T-helper 2 cell treated with Interferon-gamma antibody and Interleukin-4, amounts not matched to agents 100 ng/mL and 5 ng/mL, for 36 hours (primary cell): ENCODE results near the gene TPX2. TPM values are rescaled to one million over a fixed set of nuclear protein-coding genes. Genes with fewer than 3 reads are reported as not detected.
"Not testable (repeated sequence)": the region's sequence is repeated elsewhere in the genome, so short reads cannot be mapped to it uniquely, and the experiment has no call there.

Experiments used
- intact Hi-C: fragments of 100-400 bp; cut with micrococcal nuclease; formaldehyde crosslinking; loops from one replicate; pipeline ENCODE4 v1.15.1; 2023
- total RNA-seq: library from RNA; stranded (reverse); gene quantifications from 2 replicates; pipeline ENCODE4 v1.2.3, GENCODE V29; 2022

The TPX2 gene
- total RNA-seq, 1 donor from 2014 or later, result 117 TPM

- intact Hi-C loops, result no loop called here
These were observed 20.0 kb upstream of the TPX2 start for GRCh38 chr20:31718952-31719643.

- intact Hi-C loops, result no loop called here
These were observed 19.2 kb upstream of the TPX2 start for GRCh38 chr20:31719644-31720485.

DNA sequence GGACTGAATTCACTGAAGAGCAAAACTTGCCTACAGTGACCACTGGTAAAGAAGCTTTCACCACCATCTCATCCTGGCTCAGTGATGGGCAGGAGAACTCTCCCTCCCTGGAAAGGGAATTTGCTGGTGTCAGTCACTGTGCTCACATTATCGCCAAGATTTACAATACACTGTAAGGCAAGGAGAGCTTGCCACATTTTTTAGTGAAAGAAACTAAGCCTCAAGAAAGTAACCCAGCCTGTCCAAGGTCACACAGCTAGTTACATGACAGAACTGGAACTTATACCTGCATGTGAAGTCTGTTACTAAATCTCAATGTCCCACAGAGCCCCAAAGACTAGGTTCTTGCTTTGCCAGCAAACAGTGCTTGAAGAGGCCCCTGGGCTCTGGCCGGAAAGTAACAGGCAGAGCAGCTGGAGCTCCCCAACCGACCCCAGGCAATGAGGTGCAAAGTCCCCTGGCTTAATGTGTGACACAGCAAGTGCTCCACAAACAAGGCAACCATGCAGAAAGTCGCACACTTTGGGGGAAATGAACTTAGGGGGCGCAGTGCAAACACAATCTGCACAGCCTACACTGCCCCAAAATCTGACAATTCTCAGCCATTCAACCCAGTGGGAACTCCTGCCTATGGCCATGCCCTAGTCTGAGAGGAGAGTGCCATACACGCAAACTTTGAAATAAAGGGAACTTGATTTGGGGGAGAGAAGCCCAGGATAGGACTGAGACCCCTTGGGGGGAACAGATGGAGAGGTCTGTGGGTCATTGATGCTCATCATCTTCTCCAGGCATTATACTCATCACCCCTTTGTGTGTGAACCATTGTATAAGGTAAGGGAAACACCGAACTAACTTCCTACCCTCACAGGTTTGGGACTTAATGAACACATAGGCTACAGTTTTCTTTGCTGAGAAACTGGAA lies 18.3 kb upstream of the TPX2 start:
- intact Hi-C loops, result no loop called here

DNA sequence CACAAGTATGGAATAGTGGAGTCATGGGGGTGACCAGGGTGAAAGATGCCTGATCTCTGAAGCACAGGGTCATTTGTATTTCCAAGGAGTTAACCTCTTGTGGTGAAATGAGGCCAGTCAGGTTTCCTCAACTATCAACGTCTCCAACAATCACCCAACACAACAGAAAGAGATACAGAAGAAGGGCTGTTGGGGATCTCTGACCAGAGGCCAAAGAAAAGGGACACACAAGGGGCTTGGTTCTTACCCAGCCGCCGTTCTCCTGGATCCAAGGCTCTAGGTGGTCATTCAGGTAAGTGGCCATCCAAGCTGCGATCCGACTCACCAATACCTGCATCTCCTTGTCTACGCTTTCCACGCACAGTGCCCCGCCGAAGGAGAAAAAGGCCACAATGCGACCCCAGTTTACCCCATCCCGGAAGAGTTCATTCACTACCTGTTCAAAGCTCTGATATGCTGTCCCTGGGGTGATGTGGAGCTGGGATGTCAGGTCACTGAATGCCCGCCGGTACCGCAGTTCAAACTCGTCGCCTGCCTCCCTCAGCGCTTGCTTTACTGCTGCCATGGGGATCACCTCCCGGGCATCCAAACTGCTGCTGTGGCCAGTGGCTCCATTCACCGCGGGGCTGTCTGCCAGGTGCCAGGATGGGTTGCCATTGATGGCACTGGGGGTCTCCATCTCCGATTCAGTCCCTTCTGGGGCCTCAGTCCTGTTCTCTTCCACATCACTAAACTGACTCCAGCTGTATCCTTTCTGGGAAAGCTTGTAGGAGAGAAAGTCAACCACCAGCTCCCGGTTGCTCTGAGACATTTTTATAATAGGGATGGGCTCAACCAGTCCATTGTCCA lies 17.5 kb upstream of the TPX2 start:
- intact Hi-C loops, result loop anchor here (2.0 kb wide), 2 partner anchors 23 to 149 kb away; no protein-coding TSS in a partner anchor

DNA sequence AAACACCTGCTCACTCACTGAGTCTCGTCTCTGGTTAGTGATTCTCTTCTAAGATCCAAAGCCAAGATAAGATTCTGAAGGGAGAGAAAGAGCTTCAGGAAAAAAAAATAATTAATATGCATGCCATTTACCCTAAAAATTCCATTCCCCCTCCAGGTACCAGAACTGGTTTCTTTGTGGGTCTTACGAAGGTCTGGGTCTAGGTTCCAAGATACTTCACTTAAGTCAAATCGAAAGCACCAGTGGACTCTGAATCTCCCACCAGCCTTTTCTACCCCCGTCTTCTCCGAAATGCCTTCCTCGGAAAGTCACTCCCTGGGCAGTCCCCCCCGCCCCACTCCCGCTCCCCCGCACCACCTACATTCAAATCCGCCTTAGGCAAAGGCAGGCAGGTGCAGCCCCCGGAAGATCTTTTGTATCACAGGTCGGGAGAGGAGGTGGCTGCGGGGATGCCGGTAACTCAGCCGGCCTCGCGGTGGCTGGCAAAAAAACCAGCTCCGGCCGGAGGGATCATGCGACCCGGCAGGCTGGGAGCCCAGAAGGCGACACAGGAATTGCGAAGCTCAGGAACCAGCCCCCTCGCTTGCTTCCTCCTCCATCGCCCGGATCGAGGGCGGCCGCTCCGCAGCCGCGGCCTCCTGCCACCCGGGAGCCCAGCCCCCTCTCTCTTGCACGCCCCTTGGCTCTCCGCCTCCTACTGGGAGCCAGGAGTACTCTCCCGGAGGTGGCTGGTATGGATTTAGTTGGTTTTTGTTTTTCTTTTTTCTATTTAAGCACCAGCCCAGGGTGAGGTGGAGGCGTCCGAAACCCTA lies 16.6 kb upstream of the TPX2 start, which contains the start of gene BCL2L1:
Gene BCL2L1 (minus strand): TSS at position 612 of the 812 bp plus-strand sequence. CDS start 650 bp downstream, outside the sequence.
- intact Hi-C loops, result loop anchor here (1.0 to 2.0 kb wide), 6 partner anchors 17 to 150 kb away; partner anchors contain the start of genes ID1 and TPX2

- intact Hi-C loops, result loop anchor here (1.0 to 2.0 kb wide), 6 partner anchors 16 to 150 kb away; partner anchors contain the start of genes ID1 and TPX2
These were observed 16.1 kb upstream of the TPX2 start for GRCh38 chr20:31723069-31723318.

GRCh38 chr20:31723319-31724078 lies 15.6 kb upstream of the TPX2 start:
- intact Hi-C loops, result loop anchor here (1.0 to 2.0 kb wide), 7 partner anchors 16 to 151 kb away; partner anchors contain the start of genes ID1 and TPX2

DNA sequence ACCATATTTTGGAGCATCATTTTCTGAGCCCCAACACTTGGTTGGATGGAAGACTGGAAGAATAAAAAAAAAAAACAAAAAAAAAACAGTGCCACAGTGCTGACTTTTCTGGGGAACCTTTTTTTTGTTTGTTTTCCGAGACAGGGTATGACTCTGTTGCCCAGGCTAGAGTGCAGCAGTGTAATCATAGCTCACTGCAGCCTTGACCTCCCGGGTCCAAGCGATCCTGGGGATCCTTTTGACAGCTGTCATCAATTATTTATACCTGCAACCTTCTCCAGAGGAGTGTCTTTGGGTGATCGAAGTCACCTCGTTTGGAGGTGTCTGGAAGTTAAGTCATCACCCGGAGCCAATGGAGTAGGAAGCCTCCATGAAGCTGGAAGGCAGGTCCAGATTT lies 7.8 kb upstream of the TPX2 start:
- intact Hi-C loops, result no loop called here

- intact Hi-C loops, result loop anchor here (1.0 kb wide), 1 partner anchor 16 kb away; no protein-coding TSS in a partner anchor
These were observed 474 bp downstream of the TPX2 start for GRCh38 chr20:31739550-31739977.

DNA sequence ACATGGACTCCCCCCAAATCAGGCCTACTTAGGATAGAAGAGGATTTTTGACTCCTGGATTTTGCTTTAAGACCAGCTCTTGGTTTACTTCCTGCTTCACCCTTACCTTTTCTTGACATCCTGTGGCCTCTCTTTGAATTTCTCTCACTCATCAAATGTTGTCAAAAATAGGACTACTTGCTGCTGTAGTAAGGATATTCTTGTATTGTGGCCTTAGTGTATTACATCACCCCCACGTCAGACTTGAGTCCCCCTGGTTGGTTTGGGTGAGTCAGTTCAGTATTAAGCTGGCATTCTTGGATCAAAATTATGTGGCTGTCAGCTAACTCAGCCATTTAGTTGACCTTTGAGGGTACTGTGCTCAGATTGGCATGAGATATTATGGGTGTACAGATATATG lies 1.1 kb downstream of the TPX2 start:
- intact Hi-C loops, result no loop called here

- intact Hi-C loops, result no loop called here
These were observed 1.7 kb downstream of the TPX2 start for GRCh38 chr20:31740656-31741323.

GRCh38 chr20:31746068-31746878 lies 7.2 kb downstream of the TPX2 start:
- intact Hi-C loops, result no loop called here

- intact Hi-C loops, result not testable (repeated sequence)
These were observed 7.9 kb downstream of the TPX2 start for GRCh38 chr20:31747028-31747427.

GRCh38 chr20:31747640-31748039 lies 8.6 kb downstream of the TPX2 start:
- intact Hi-C loops, result no loop called here

DNA sequence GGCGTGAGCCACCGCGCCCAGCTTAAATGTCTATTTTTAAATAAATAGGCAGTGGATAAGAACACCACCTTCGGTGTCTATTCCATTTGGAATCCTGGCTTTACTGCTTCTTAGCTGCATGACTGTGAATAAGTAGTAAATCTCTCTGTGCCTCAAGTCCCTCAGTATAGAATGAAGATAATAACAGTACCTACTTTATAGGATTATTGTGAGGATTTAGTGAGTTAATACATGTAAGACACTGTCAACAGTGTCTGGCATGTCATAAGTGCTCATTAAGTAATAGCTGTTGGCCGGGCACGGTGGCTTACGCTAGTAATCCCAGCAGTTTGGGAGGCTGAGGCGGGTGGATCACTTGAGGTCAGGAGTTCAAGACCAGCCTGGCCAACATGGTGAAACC lies 10.1 kb downstream of the TPX2 start:
- intact Hi-C loops, result no loop called here

DNA sequence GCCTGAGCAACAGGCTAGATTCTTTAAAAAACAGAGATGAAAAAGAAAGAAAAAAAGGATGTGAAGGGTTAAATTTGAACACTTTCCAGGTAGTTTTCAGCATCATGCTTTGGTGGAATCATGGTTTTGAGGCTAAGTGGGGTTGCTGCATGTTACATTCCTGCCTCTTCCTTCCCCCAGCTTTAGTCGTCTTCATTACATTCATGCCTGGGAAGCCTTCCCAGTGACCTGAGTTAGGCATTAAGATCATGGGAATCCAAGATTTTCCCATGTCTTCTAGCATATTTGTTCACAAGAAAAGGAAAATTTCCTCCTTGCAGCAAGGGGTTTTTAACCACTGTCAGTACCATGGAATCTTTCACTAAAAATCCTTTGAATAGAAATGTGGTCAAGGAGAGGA lies 12.0 kb downstream of the TPX2 start:
- intact Hi-C loops, result no loop called here

- intact Hi-C loops, result no loop called here
These were observed 18.2 kb downstream of the TPX2 start for GRCh38 chr20:31757254-31757653.
